Omental fat pad (tissue), 4 donors: ENCODE results near the gene WNT7A. TPM values are rescaled to one million over a fixed set of nuclear protein-coding genes. Genes with fewer than 3 reads are reported as not detected.

Experiments used
- ATAC-seq: fragments of 150-250 bp; one replicate; pipeline ENCODE4 v1.9.1; 2016; ENCODE audit warnings: mild to moderate bottlenecking, moderate library complexity; ENCODE audit not compliant: low FRiP score
- DNase-seq: peaks from one replicate; pipeline ENCODE4 v3.0.0-alpha.2; 2019; ENCODE audit warnings: low spot score
- CTCF ChIP-seq, 3 donors: fragments of 450-650 bp; IDR thresholded peaks; one replicate each; pipeline ENCODE4 v1.5.1; 2016 to 2017; ENCODE audit warnings: antibody characterized with exemption in 3 of 3, mild to moderate bottlenecking in 3 of 3, moderate library complexity in 2 of 3
- total RNA-seq, 4 donors: library from RNA; depleted of rRNA; stranded (reverse); fragments of >200 nt; gene quantifications; one replicate each; pipeline ENCODE4 v1.1.0, GENCODE V29; 2016

The WNT7A gene
- total RNA-seq, 4 donors from 2014 or later, result not detected

- no peak for TF ChIP-seq CTCF (IDR thresholded peaks at IDR 0.05)
- ATAC-seq, result no peak
- no peak for DNase-seq
These were observed 84.1 kb downstream of the WNT7A start for GRCh38 chr3:13795816-13796215.

GRCh38 chr3:13794322-13794721, 85.5 kb downstream of the WNT7A start:
- DNase-seq (no peak), ATAC-seq (no peak)
- TF ChIP-seq CTCF (IDR thresholded peaks at IDR 0.05), result no peak

GRCh38 chr3:13793451-13793850, 86.4 kb downstream of the WNT7A start:
- ATAC-seq (no peak), DNase-seq (no peak)
- TF ChIP-seq CTCF (IDR thresholded peaks at IDR 0.05), result no peak

GRCh38 chr3:13792512-13793371, 87.1 kb downstream of the WNT7A start:
- no peak for ATAC-seq
- no peak for DNase-seq
- no peak for TF ChIP-seq CTCF (IDR thresholded peaks at IDR 0.05)

- TF ChIP-seq CTCF (IDR thresholded peaks at IDR 0.05), result no peak
- DNase-seq, result no peak
- no peak for ATAC-seq
These were observed 87.8 kb downstream of the WNT7A start for GRCh38 chr3:13792051-13792490.

GRCh38 chr3:13791198-13792050, 88.4 kb downstream of the WNT7A start:
- no peak for TF ChIP-seq CTCF (IDR thresholded peaks at IDR 0.05)

More at GRCh38 chr3:13791198-13792050, 88.4 kb downstream of the WNT7A start:
- no peak for ATAC-seq
- DNase-seq, result no peak
